ENCODE measurements around the gene ELP4. TPM values are rescaled to one million over a fixed set of nuclear protein-coding genes. Genes with fewer than 3 reads are reported as not detected.
A peak's percentile ranks its signal among the peaks of the same experiment; 100 is the strongest.

ELP4 gene
- total and polyA plus RNA-seq, 9 of the 15 experiments (the other 6 are each of a cell fraction or from before 2014, with no cell fraction given): 24.1 to 60.3 (median 38.7) TPM

DNA sequence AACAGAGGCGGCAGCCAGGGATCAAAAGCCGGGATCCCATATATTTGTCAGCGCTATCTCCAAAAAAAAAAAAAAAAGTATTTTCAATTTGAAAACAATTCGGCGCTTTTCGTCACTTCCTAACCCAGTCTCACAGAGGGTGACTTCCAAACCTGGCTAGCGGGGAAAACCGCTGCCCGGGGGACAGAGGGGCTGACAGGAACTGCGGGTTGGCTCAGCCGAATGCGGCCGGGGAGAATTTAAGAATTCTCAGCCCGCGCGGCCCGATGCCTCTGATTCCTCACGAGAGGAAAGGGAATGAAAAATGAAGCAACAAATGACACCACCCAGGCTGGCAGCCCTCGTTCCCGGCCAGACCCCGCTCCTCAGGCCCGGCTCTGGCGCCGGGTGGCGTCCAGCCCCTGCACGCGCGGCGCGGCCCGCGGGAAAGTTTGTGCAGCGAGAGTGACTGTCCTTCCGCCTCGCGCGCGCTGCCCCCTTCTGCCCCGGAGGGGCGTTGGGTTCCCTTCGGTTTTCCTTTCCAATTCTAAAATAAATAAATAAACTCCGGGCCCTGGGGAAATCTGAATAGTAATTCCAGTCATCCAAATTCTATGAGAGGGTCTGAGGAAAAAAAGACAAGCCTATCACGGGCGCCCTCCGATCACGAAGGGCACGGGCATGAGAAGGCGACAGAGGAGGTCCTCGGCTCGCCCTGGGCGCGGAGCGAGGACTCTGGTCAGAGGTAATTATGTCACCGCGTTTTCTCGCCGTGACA is 306.3 kb downstream of the ELP4 start (continued):
- TF ChIP-seq KLF16 (IDR thresholded peaks at IDR 0.05): no peak
- TF ChIP-seq HOXB6 (CRISPR knock-in tag; IDR thresholded peaks at IDR 0.05; ENCODE audit: borderline replicate concordance): no peak
- peak; percentile 42 for TF ChIP-seq SP2 (IDR thresholded peaks at IDR 0.05; ENCODE audit: extremely low read depth, low read depth, low read length, poor library complexity, severe bottlenecking)
- peak; percentile 42; the same call in 1 of the 2 replicates for TF ChIP-seq TFAP4 (CRISPR knock-in tag; IDR thresholded peaks at IDR 0.05; ENCODE audit: borderline replicate concordance)
- no peak for TF ChIP-seq FOXA3 (CRISPR knock-in tag; conservative IDR thresholded peaks at IDR 0.05 in 1 of 2, IDR thresholded peaks at IDR 0.05 in 1 of 2)
- peak; percentile 47 for TF ChIP-seq MAX (CRISPR knock-in tag; IDR thresholded peaks at IDR 0.05)
- TF ChIP-seq ILK (tag; IDR thresholded peaks at IDR 0.05; ENCODE audit: borderline replicate concordance, low read depth): no peak
- peak; percentile 9; the same call in 1 of the 2 replicates for TF ChIP-seq JUND (IDR thresholded peaks at IDR 0.05; ENCODE audit: borderline replicate concordance, low read depth, low read length)
- no peak for TF ChIP-seq JUND (tag; IDR thresholded peaks at IDR 0.05; ENCODE audit: borderline replicate concordance, low read depth, low read length)
- TF ChIP-seq, protein P1, sequence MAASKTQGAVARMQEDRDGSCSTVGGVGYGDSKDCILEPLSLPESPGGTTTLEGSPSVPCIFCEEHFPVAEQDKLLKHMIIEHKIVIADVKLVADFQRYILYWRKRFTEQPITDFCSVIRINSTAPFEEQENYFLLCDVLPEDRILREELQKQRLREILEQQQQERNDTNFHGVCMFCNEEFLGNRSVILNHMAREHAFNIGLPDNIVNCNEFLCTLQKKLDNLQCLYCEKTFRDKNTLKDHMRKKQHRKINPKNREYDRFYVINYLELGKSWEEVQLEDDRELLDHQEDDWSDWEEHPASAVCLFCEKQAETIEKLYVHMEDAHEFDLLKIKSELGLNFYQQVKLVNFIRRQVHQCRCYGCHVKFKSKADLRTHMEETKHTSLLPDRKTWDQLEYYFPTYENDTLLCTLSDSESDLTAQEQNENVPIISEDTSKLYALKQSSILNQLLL (CRISPR knock-in tag; IDR thresholded peaks at IDR 0.05; ENCODE audit: borderline replicate concordance): no peak
- TF ChIP-seq POLR2G (IDR thresholded peaks at IDR 0.05; ENCODE audit: low read depth, low read length): peak; percentile 70
- peak; percentile 74 for TF ChIP-seq RBFOX2 (IDR thresholded peaks at IDR 0.05; ENCODE audit: low read depth, low read length)
- no peak for TF ChIP-seq ZNF121 (CRISPR knock-in tag; conservative IDR thresholded peaks at IDR 0.05)
- TF ChIP-seq FOXO4 (CRISPR knock-in tag; IDR thresholded peaks at IDR 0.05): no peak
- TF ChIP-seq RNF2 (IDR thresholded peaks at IDR 0.05): peak; percentile 24; the same call in 1 of the 2 replicates
- TF ChIP-seq ZNF561 (CRISPR knock-in tag; conservative IDR thresholded peaks at IDR 0.05): no peak
- TF ChIP-seq, protein P2, sequence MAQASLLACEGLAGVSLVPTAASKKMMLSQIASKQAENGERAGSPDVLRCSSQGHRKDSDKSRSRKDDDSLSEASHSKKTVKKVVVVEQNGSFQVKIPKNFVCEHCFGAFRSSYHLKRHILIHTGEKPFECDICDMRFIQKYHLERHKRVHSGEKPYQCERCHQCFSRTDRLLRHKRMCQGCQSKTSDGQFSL (CRISPR knock-in tag; IDR thresholded peaks at IDR 0.05): 0 out of 2 replicates have a peak, but pooled peaks have one; percentile 14
- TF ChIP-seq, protein P2 (tag; IDR thresholded peaks at IDR 0.05): no peak
- no peak for TF ChIP-seq ZNF77 (CRISPR knock-in tag; IDR thresholded peaks at IDR 0.05)
- TF ChIP-seq SREBF1 (IDR thresholded peaks at IDR 0.05; ENCODE audit: borderline replicate concordance, low read depth, low read length): no peak
- peak; percentile 29; the same call in 1 of the 2 replicates for TF ChIP-seq HCFC1 (IDR thresholded peaks at IDR 0.05; ENCODE audit: low read depth, low read length)
- TF ChIP-seq ESRRB (CRISPR knock-in tag; IDR thresholded peaks at IDR 0.05; ENCODE audit: borderline replicate concordance): no peak
- TF ChIP-seq FOSL1 (tag; conservative IDR thresholded peaks at IDR 0.05): 0 out of 2 replicates have a peak, but pooled peaks have one; percentile 7

Measured in K562 (cell line).